Ammon's horn (tissue), 1 donor: Measurements from ENCODE around the gene PPM1E.

ENCODE experiments used
- DNase-seq: peaks from one replicate; pipeline ENCODE4 v3.0.0-alpha.2; 2016; ENCODE audit warnings: low spot score

PPM1E gene

DNA sequence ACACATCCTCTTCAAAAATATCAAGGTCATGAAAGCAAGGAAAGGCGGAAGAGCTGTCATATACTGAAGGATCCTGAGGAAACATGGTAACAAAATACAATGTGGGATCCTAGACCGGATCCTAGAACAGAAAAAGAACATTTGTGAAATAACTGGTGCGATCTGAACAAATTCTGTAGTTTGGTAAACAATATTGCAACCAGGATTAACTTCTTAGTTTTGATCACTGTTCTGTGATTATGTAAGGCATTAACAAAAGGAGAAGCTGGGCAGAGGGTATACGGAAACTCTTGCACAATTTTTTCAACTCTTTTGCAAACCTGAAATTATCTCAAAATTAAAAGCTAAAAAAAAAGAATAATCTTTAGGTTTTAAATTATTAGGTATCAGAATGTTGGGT is 241.3 kb downstream of the PPM1E start:
- no peak for DNase-seq

- no peak for DNase-seq
These were observed 242.3 kb downstream of the PPM1E start for GRCh38 chr17:58997756-58998553.

GRCh38 chr17:58998871-58999270 is 243.2 kb downstream of the PPM1E start:
- no peak for DNase-seq

- no peak for DNase-seq
These were observed 243.8 kb downstream of the PPM1E start for GRCh38 chr17:58999500-58999899.

DNA sequence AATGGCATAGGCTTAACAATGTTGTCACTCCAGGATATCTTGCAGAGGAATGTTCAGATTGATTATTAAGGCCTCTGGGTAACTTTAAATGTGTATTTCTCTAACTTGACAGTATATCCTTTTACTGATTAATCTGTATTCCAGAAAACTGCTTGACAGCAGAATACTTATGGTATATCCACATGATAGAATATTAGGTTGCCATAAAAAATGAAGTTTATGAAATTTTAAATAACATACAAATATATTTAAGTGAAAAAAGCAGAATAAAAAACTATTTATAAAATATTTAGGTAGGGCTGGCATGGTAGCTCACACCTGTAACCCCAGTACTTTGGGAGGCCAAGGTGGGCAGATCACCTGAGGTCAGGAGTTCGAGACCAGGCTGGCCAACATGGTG is 244.4 kb downstream of the PPM1E start:
- DNase-seq: no peak

- peak; percentile 34 for DNase-seq
These were observed 245.6 kb downstream of the PPM1E start for GRCh38 chr17:59001158-59001814.

DNA sequence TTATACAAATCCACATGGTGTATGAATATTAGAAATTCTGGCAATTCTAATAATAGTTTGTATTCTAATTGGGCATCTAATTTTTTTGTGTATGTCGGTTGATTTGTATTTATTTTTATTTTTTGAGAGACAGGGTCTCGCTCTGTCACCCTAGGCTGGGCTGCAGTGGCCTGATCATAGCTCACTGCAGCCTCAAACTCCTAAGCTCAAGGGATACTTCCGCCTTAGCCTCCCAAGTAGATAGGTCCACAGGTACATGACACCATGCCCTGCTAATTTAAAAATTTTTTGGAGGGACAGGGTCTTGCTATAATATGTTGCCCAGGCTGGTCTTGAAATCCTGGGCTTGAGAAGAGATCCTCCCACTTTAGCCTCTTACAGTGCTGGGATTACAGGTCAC is 246.5 kb downstream of the PPM1E start:
- DNase-seq: no peak

- DNase-seq: no peak
These were observed 247.2 kb downstream of the PPM1E start for GRCh38 chr17:59002848-59003247.

GRCh38 chr17:59003860-59004259 is 248.2 kb downstream of the PPM1E start:
- no peak for DNase-seq

GRCh38 chr17:59004338-59005111 is 248.9 kb downstream of the PPM1E start:
- DNase-seq: peak; percentile 78

GRCh38 chr17:59007995-59008394 is 252.3 kb downstream of the PPM1E start:
- DNase-seq: no peak

- DNase-seq: no peak
These were observed 253.1 kb downstream of the PPM1E start for GRCh38 chr17:59008737-59009136.

- no peak for DNase-seq
These were observed 254.4 kb downstream of the PPM1E start for GRCh38 chr17:59010026-59010425.

DNA sequence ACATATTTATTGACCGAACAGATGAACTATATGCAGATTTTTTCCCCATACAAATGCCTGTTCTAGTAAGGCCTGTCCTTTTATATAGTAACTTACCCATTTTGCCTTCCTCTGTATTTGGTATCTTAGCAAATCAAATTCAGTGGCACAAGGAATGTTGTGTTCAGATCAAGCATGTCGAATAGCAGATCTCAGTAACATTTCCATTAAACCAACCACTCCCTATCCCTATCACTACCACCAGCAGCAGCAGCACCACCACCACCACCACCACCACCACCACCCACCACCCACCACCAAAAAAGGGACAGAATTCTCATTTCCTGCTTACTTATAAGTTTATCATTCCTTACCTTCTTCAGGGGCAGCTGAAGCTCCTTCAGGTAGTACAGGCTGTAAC is 256.3 kb downstream of the PPM1E start:
- no peak for DNase-seq

- DNase-seq: no peak
These were observed 262.4 kb downstream of the PPM1E start for GRCh38 chr17:59018019-59018418.

DNA sequence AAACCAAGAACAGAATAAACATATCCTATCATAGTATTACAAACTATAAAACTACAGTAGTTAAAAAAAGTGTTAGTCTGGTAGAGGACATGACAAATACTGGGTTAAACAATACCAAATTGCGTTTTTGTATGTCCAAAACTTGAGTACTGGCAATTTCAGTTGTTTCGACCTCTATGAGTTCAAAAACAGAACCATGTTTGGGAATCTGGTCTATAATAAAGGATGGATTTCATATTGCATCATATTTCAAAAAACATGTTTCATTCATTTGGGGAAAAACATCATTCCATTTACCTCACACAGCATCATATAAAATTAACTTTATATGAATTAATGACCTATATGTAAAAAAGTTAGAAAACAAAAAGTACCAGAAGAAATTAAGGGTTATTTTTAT is 269.3 kb downstream of the PPM1E start:
- no peak for DNase-seq

DNA sequence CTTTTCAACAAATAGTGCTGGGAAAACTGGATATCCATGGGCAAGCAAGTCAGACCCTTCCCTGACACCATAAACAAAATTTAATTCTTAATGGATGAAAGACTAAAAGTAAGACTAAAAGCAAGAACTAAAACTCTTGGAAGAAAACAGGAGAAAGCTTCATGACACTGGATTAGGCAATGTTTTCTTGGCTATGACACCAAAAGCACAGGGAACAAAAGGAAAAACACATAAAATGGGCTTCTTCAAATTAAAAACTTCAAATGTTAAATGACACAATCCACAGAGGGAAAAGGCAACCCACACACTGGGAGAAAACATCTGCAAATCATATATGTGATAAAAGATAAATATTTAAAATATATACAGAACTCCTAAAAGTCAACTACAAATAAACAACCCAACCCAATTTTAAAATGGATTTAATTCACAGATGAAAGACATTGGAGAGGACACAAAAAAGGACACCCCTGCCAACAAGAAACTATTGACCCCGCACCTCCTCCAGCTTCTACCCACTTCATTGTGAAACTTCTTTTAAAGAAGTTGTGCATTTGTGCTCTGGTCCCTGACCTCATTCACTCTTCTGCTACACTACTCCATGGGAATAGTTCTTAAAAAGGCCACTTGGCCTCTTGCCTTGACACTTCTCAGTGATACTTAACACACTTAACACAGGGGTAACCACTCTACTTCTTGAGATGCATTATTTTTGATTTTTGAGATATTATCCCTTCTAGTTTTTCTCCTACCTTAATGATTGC is 270.7 kb downstream of the PPM1E start:
- no peak for DNase-seq

- no peak for DNase-seq
These were observed 272.1 kb downstream of the PPM1E start for GRCh38 chr17:59027750-59028149.

GRCh38 chr17:59028328-59028727 is 272.7 kb downstream of the PPM1E start:
- DNase-seq: peak; percentile 16

DNA sequence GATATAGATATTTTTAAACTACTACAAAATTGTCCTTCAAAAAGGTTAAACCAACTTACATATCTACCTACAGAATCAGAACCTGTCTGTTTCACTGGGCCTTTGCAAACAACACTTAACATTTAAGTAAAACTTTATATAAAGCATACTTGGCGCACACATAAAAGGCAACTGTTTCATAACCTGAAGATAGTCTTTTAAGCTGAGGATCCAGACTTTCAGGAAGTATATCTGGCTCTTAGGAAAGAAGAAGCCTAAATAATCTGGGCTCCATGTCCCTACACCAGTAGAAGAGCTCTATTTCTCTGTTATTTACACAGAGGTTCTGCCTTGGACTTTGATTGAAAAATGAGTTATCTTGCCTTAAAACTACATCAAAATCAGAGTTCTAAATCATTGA is 275.2 kb downstream of the PPM1E start:
- no peak for DNase-seq
